Measurements from ENCODE around the gene NDUFB5. TPM values are rescaled to one million over a fixed set of nuclear protein-coding genes. Genes with fewer than 3 reads are reported as not detected.

NDUFB5 gene
- total RNA-seq, 1 experiment from 2014 or later = 96.2 TPM

DNA sequence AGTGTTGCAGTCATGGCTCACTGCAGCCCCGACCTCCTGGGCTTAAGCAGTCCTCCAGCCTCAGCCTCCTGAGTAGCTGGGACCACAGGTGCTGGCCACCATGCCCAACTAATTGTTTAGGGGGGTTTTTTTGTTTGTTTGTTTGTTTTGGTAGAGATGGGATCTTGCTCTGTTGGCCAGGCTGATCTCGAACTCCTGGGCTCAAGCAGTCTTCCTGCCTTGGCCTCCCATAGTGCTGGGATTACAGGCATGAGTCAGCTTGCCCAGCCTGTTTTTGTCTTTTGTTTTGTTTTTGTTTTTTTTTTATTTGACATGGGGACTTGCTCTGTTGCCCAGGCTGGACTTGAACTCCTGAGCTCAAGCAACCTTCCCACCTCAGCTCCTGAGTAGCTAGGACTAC, 17.4 kb downstream of the NDUFB5 start:
- intact Hi-C loops (cut with micrococcal nuclease; ENCODE audit: unreplicated experiment) = no loop called here
- Histone ChIP-seq H3K27me3 (replicated peaks; ENCODE audit: insufficient read depth, low read depth, low read length, poor library complexity) (no peaks in the 10 kb centered on the region), H3K27ac (ENCODE audit: low read depth, low read length, poor library complexity, severe bottlenecking) (no peak overlapping the region), H3K9me3 (ENCODE audit: low read depth, low read length, poor library complexity, severe bottlenecking) (no peaks in the 10 kb centered on the region), H3K36me3 (ENCODE audit: insufficient read depth, low read length, poor library complexity, severe bottlenecking) (peaks cover 46% of the 10 kb centered on the region), H3K4me1 (ENCODE audit: insufficient read depth, low read length, poor library complexity, severe bottlenecking) (no peaks in the 10 kb centered on the region), H3K4me3 (ENCODE audit: low read depth, low read length, poor library complexity, severe bottlenecking) (no peak overlapping the region)
- ChIA-PET CTCF (no interaction called here), POLR2A (ENCODE audit: low non-redundant PET) (no interaction called here)
- BruUV-seq (replicated peaks) = no TSS peak
- DNase-seq (ENCODE audit: low spot score) = no peak
- TF ChIP-seq CTCF (conservative IDR thresholded peaks at IDR 0.05; ENCODE audit: low read depth, low read length) (no peak), EZH2 (IDR thresholded peaks at IDR 0.05; ENCODE audit: borderline replicate concordance, low read depth, low read length, poor library complexity, severe bottlenecking) (no peak)

- BruUV-seq (replicated peaks) = no TSS peak
- CTCF ChIA-PET = no interaction called here
- intact Hi-C loops (cut with micrococcal nuclease; ENCODE audit: unreplicated experiment) = no loop called here
- TF ChIP-seq CTCF (conservative IDR thresholded peaks at IDR 0.05; ENCODE audit: low read depth, low read length) = no peak
- no peak for TF ChIP-seq EZH2 (IDR thresholded peaks at IDR 0.05; ENCODE audit: borderline replicate concordance, low read depth, low read length, poor library complexity, severe bottlenecking)
- Histone ChIP-seq H3K4me3 (ENCODE audit: low read depth, low read length, poor library complexity, severe bottlenecking) (no peak overlapping the region), H3K36me3 (ENCODE audit: insufficient read depth, low read length, poor library complexity, severe bottlenecking) (peaks cover 35% of the 10 kb centered on the region), H3K4me1 (ENCODE audit: insufficient read depth, low read length, poor library complexity, severe bottlenecking) (no peaks in the 10 kb centered on the region), H3K27me3 (replicated peaks; ENCODE audit: insufficient read depth, low read depth, low read length, poor library complexity) (no peaks in the 10 kb centered on the region), H3K27ac (ENCODE audit: low read depth, low read length, poor library complexity, severe bottlenecking) (no peak overlapping the region), H3K9me3 (ENCODE audit: low read depth, low read length, poor library complexity, severe bottlenecking) (no peaks in the 10 kb centered on the region)
- DNase-seq (ENCODE audit: low spot score) = no peak
- POLR2A ChIA-PET (ENCODE audit: low non-redundant PET) = no interaction called here
Observed at GRCh38 chr3:179624451-179624850, 19.9 kb downstream of the NDUFB5 start.

DNA sequence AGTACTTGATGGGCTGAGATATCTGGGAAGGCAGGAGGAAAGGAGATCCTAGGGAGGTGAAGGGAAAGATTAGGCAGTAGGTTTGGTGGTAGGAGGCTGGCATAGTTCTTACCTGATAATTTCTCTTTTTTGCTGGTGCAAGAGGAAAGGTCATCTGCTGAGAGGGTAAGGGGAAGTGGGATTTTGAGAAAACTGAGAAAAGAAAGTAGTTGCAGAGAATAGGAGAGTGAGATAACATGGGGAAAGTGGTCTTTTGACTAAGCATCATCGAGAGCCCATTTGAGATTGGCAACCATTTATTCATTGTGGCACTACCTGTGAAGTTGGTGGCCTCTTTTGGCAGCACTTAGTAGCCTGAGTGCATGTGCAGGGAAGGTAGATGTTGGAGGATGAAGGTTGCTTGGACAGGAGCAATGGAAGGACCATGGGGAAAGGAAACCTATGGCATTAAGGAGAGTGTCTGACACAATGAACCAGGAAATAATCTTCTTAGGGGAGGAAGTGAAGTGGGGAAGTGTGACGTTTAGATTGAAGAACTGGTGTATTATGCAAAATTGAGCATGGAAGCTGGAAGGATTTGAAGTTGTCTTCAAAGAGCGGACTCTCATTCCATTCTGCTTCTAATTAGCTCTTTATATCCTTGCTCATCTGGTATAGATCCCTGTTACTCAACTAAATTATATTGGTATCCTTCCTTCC, 26.3 kb downstream of the NDUFB5 start:
- no TSS peak for BruUV-seq (replicated peaks)
- DNase-seq (ENCODE audit: low spot score) = no peak
- Histone ChIP-seq H3K4me1 (ENCODE audit: insufficient read depth, low read length, poor library complexity, severe bottlenecking) (no peaks in the 10 kb centered on the region), H3K4me3 (ENCODE audit: low read depth, low read length, poor library complexity, severe bottlenecking) (no peak overlapping the region), H3K36me3 (ENCODE audit: insufficient read depth, low read length, poor library complexity, severe bottlenecking) (no peaks in the 10 kb centered on the region), H3K9me3 (ENCODE audit: low read depth, low read length, poor library complexity, severe bottlenecking) (no peaks in the 10 kb centered on the region), H3K27ac (ENCODE audit: low read depth, low read length, poor library complexity, severe bottlenecking) (no peak overlapping the region), H3K27me3 (replicated peaks; ENCODE audit: insufficient read depth, low read depth, low read length, poor library complexity) (no peaks in the 10 kb centered on the region)
- ChIA-PET POLR2A (ENCODE audit: low non-redundant PET) (no interaction called here), CTCF (no interaction called here)
- no peak for TF ChIP-seq EZH2 (IDR thresholded peaks at IDR 0.05; ENCODE audit: borderline replicate concordance, low read depth, low read length, poor library complexity, severe bottlenecking)
- TF ChIP-seq CTCF (conservative IDR thresholded peaks at IDR 0.05; ENCODE audit: low read depth, low read length) = no peak
- intact Hi-C loops (cut with micrococcal nuclease; ENCODE audit: unreplicated experiment) = no loop called here
